Lower leg skin (tissue), 3 donors: ENCODE results near the gene GTF2E1.

ENCODE experiments used
- POLR2A ChIP-seq, 2 donors: fragments of 450-650 bp; IDR thresholded peaks; one replicate each; pipeline ENCODE4 v1.6.1; 2016 to 2017; ENCODE audit warnings: antibody characterized with exemption in 2 of 2, mild to moderate bottlenecking in 1 of 2, moderate library complexity in 1 of 2
- TF ChIP-seq, protein P1 (sequence below), 3 donors: fragments of 450-650 bp; IDR thresholded peaks; one replicate each; pipeline ENCODE4 v1.5.1; 2016; ENCODE audit warnings: antibody characterized with exemption in 3 of 3, mild to moderate bottlenecking in 3 of 3, moderate library complexity in 2 of 3

DNA sequence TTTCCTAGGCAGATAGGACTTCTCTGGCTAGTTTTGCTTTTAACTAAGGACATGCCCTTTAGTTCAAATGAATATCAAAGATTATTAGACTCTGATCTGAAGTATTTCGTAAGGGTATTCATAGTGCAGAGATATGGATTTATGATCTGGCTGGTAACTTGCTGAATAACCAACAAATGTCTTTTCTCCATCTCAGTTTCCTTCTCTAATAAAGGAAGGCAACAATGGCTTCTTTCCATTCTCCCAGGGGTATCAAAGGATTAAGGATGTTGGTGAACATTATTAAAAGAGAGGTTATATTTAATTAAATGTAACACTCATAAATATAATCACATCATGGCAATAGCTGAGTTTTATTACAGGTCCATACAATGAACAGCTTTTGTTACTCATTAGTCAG is 86.3 kb downstream of the GTF2E1 start:
- no peak for TF ChIP-seq POLR2A (IDR thresholded peaks at IDR 0.05)
- TF ChIP-seq, protein P1, sequence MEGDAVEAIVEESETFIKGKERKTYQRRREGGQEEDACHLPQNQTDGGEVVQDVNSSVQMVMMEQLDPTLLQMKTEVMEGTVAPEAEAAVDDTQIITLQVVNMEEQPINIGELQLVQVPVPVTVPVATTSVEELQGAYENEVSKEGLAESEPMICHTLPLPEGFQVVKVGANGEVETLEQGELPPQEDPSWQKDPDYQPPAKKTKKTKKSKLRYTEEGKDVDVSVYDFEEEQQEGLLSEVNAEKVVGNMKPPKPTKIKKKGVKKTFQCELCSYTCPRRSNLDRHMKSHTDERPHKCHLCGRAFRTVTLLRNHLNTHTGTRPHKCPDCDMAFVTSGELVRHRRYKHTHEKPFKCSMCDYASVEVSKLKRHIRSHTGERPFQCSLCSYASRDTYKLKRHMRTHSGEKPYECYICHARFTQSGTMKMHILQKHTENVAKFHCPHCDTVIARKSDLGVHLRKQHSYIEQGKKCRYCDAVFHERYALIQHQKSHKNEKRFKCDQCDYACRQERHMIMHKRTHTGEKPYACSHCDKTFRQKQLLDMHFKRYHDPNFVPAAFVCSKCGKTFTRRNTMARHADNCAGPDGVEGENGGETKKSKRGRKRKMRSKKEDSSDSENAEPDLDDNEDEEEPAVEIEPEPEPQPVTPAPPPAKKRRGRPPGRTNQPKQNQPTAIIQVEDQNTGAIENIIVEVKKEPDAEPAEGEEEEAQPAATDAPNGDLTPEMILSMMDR (IDR thresholded peaks at IDR 0.05): no peak
